D341Med (cell line): ENCODE data around the gene SPDYE5.
A peak's percentile ranks its signal among the peaks of the same experiment; 100 is the strongest.
"Not testable (repeated sequence)": the region's sequence is repeated elsewhere in the genome, so short reads cannot be mapped to it uniquely, and the experiment has no call there.

ENCODE experiments used
- DNase-seq: peaks from one replicate; pipeline ENCODE4 v3.0.0; 2012; ENCODE audit warnings: low spot score

The SPDYE5 gene, protein sequence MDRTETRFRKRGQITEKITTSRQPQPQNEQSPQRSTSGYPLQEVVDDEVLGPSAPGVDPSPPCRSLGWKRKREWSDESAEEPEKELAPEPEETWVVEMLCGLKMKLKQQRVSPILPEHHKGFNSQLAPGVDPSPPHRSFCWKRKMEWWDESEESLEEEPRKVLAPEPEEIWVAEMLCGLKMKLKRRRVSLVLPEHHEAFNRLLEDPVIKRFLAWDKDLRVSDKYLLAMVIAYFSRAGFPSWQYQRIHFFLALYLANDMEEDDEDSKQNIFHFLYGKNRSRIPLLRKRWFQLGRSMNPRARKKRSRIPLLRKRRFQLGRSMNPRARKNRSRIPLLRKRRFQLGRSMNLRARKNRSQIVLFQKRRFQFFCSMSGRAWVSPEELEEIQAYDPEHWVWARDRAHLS

DNA sequence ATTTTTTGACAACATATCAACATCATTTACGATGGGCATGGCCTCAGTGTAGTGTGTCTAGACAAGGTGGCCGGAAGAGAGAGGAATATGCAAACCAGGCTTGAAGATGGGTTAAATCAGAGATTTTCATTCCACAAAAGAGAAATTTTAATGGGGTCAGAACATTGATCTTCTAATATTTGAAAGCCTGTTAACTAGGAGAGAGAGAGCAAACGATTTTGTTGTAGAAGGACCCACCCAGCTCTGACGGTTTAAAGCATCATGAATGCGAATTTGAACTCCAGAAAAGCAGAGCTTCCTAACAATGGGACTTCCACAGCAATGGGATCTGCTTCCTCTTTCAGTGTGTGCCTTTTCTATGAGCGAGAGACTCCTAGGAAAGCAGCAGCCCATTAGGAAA lies at the start of gene SPDYE5:
SPDYE5 (plus strand) TSS at position 301 of the 400 bp plus-strand sequence. CDS start 1,728 bp downstream, outside the sequence.
- DNase-seq, result not testable (repeated sequence)

DNA sequence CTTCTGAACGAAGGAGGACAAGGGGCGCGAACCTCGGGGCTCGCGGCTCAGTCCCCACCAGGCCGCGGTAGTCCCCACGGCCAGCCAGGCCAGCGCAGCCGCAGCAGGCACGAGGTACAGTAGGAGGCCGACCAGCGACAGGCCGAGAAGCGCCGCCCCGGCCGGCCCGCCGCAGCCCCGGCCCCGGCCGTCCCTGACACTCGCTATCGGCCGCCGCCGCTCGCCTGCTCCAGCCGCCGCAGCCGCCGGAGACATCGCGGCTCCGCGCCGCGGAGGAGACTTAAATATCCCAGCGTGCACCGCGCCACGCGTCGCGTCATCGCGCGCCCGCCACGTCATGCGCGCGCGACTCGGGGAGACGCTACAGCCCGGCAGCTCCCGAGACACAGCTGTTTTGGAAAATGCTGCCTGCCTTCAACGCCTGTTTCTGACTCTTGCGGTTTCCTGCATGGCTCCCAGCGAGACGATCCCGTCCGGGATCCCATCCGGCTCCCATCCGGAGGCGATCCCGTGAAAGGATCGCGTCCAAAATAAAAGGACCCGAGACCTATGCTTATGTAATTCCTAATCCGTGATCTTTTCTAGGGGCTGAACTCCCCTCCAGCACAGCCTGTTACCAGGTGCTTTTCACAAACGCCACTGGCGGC lies 49.5 kb upstream of the SPDYE5 start:
- DNase-seq, result not testable (repeated sequence)

DNA sequence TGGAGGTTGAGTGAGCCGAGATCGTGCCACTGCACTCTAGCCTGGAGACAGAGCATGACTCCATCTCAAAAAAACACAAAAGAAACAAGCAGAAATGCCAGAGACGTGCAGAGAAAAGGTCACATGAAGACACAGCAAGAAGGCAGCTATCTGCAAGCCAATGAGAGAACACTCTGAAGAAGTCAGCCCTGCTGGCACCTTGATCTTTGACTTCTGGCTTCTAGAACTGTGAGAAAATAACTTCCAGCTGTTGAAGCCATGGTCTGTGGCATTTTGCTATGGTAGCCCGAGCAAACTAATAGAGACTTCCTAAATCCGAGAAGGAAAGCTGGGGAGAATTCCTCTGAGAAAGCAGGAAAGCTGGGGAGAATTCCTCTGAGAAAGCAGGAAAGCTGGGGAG lies 42.2 kb upstream of the SPDYE5 start:
- not testable (repeated sequence) for DNase-seq

DNA sequence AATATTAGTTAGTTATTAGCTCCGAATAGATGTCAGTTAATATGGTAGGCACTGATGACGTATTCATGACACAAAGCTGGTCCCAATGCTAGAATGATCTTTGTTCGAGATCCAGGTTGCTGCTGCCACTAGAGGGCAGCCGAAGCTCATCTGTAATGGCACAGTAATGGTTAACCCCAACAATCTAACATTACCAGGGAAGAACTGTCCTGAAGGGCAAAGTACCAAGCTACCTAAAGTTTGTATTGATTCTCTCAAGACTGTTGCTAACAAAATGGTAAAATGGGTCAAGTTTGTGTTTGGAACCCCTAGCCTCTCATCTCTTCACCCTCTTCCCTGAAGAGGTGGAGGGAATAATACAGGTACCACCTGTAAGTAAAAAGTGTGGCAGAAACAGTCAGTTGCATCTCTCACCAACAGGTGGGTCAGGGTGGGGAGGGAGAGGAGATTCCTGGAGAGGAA lies 39.6 kb upstream of the SPDYE5 start:
- not testable (repeated sequence) for DNase-seq

DNA sequence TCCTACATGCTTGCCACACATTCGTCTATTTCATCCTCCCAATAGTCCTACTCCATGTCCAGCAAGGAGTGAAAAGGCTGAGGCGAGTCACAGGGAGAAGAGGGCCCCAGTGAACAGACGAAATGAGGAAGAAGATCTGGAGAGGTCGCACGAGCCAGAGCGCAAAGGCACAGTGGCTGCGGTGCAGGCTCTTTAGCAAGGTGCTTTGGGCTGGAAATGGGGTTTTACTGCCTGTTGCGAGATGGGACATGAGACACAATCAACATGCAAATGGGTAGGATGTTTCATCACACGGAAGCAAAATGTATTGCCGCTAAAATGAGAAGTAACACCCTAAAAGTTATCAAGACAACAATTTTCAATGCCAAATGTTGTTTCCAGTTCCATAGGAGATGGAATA lies 35.7 kb upstream of the SPDYE5 start:
- DNase-seq, result not testable (repeated sequence)

DNA sequence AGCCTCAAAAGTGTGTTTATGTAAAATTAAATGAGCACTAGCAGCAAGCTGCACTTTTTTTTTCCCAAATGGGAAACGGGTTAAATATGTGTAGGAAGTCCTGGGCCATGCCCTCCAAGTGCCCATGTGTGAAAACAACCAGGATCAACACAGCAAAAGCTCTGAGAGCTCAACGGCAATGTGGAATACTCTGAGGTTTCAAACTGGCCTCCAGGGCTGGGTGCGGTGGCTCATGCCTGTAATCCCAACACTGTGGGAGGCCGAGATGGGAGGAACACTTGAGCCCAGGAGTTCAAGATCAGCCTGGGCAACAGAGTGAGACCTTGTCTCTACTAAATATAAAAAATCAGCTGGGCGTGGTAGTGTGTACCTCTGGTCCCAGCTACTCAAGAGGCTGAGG lies 34.1 kb upstream of the SPDYE5 start:
- not testable (repeated sequence) for DNase-seq

DNA sequence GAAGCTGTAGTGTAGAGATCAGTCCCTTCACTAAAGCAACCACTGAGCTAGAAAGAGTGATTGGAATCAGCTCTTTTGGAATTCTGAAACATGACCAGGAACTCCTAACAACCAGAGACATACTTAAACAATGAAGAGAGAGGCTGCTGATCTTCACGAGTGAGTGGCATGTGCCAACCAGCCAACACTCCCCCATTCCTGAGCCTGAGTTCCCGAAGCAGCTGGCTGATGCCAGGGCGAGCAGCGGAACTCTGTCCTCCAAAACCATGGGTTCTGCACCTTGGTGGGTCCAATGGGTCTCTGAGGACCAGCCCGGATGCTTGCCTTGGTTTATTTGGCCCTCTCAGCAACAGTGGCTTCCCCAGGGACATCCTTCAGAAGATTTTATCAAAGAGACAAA lies 31.6 kb upstream of the SPDYE5 start:
- DNase-seq, result not testable (repeated sequence)

DNA sequence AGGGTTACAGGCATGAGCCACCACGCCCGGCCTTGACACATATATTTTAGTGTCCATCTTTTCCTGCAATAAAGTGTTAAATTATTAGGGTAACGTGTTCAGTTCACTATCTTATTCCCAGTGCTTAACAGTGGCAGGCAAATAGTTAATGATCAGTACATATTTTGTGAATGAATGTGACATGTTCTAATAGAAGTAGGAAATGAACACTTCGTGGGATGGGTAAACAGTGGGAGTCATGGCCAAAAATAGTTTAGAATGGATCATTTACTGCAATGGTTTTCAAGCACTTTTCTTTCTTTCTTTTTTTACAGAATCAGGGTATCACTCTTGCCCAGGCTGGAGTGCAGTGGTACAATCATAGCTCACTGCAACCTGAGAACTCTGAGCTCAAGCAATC lies 22.0 kb upstream of the SPDYE5 start:
- not testable (repeated sequence) for DNase-seq

DNA sequence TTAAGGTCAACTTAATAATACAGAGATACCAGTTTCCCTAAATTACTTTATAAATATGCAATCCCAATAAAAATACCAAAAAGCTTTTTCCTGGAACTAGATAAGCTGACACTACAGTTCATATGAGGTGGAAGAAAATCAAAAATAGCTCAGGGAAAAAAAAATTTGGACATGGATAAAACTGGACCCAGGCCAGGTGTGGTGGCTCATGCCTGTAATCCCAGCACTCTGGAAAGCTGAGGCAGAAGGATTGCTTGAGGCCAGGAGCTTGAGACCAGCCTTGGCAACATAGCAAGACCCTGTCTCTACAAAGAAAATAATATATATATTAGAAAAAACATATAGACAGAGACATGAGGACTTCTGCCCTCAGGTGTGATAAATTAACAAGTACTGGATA lies 14.7 kb upstream of the SPDYE5 start:
- DNase-seq, result not testable (repeated sequence)

DNA sequence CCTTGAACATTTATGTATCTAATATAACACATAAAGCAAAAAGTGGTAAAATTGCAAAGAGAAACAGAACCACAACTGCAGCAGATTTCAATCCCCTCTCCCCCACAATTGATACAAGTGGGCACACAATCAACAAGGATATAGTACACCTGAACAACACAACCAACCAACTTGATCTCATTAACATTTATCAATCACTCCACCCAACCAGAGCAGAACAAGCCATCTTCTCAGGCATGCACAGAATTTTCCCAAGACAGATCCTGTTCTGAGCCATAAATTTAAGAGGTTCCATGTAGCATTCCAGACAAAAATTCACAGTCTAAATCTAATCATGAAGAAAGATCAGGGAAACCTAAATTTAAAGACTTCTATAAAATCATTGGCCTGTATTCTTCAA lies 11.8 kb upstream of the SPDYE5 start:
- DNase-seq, result not testable (repeated sequence)

DNA sequence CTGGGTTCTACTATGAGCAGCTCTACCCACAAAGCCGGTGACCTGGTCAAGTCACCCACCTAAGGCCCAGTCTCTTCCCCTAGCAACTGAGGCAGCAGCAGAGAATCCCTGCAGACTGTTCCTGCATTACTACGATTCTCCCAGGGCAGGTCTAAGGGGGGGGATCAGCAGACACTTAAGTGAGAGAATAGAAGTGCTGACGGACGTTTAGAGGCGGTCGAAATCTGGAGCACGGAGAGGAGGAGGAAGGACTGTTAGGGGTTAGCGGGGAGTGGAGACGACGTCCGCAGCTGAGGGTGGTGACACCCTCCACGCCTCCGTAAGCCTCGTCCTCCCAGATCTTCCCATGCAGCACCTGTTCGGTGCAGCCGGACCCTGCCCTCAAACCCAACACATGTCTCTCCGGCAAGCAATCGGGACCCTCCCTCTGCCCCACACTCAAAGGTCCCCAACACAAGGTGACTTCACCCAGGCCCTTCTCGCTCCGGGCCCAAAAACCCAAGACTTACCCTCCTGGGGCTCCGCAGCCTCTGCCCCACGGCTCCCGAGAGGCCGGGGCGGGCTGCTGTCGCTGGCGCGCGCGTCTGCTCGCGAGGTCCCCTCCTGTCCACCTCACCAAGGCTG lies 6.7 kb upstream of the SPDYE5 start:
- not testable (repeated sequence) for DNase-seq

DNA sequence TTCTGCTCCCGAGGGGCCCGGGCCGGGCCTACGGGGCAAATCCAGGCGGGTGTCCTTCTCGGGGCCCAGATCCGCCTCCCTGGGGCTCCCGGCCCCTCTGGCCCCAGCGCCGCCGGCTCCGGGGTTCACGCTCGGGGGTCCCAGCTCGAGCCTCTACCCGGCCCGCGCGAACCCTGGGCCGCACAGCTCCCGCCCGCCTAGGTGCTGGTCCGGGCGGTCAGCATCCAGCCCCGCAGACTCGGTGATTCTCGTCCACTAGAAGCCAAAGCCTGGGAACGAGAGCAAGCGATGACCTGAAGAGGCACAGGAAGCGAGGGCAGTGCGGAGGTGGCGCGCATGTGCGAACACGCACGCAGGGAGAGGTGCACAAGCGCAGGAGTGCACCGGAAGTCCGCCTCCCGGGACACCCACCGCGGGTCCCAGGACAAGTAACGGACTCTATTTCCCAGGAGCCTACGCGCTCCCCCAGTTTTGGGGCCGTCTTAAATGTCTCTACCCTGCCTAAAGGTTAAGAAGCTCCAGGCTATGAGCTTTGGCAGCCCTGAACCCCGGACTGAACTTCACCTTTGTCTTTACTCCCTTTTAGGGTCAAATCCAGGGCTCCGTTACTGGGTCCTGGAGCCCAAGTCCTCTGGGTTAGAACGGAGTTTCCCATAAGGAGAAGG lies 6.0 kb upstream of the SPDYE5 start, which contains the start of gene POM121C:
POM121C (minus strand) TSS at position 321 of the 665 bp plus-strand sequence. CDS start 44,803 bp downstream, outside the sequence.
- peak; percentile 91 for DNase-seq

DNA sequence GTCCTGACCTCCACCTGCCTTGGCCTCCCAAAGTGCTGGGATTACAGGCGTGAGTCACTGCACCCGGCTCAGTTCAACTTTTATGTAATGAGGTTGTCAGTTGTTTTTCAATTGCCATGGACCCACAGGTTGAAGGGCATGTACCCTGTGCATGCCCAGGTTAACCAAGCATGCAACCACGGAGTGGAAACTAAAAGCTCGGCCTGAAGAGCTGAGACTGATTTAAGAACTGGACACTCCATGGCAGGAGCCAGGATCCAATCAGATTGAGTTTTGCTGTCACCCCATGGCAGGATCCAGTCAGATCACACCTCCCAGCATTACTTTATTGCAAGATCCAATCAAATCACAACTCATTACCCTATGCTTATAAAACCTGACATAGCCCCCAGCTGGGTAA lies 16.9 kb downstream of the SPDYE5 start:
- not testable (repeated sequence) for DNase-seq

DNA sequence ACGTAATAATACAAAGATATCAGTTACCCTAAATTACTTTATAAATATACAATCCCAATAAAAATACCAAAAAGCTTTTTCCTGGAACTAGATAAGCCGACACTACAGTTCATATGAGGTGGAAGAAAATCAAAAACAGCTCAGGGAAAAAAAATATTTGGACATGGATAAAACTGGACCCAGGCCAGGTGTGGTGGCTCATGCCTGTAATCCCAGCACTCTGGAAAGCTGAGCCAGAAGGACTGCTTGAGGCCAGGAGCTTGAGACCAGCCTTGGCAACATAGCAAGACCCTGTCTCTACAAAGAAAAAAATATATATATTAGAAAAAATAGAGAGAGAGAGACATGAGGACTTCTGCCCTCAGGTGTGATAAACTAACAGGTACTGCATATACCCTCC lies 26.7 kb downstream of the SPDYE5 start:
- DNase-seq, result not testable (repeated sequence)

DNA sequence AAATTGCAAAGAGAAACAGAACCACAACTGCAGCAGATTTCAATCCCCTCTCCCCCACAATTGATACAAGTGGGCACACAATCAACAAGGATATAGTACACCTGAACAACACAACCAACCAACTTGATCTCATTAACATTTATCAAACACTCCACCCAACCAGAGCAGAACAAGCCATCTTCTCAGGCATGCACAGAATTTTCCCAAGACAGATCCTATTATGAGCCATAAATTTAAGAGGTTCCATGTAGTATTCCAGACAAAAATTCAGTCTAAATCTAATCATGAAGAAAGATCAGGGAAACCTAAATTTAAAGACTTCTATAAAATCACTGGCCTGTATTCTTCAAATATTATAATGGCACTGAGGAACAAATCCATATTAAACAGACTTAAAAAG lies 29.6 kb downstream of the SPDYE5 start:
- not testable (repeated sequence) for DNase-seq

DNA sequence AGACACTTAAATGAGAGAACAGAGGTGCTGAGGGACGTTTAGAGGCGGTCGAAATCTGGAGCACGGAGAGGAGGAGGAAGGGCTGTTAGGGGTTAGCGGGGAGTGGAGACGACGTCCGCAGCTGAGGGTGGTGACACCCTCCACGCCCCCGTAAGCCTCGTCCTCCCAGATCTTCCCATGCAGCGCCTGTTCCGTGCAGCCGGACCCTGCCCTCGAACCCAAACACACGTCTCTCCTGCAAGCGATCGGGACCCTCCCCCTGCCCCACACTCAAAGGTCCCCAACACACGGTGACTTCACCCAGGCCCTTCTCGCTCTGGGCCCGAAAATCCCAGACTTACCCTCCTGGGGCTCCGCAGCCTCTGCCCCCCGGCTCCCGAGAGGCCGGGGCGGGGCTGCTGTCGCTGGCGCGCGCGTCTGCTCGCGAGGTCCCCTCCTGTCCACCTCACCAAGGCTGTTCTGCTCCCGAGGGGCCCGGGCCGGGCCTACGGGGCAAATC lies 35.2 kb downstream of the SPDYE5 start:
- not testable (repeated sequence) for DNase-seq

DNA sequence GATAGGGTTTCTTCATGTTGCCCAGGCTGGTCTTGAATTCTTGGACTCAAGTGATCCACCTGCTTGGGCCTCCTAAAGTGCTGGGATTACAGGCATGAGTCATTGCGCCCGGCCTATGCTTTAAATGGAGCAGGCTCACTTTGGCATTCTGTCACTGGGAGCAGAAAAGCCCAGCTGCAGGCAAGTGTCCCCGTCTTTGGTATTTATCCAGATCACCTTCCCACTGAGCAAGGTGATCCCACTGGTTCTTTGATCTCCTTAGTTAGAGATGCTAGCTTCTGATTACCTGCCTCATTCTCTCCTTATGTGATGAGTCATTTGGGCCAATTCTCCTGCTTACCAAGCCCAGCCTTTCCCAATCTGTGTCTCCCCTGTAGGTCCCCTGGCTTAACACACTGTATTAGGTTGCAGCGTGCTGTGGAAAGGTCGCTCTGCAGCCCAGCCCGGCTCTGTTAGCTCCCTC lies 39.3 kb downstream of the SPDYE5 start:
- no peak for DNase-seq

DNA sequence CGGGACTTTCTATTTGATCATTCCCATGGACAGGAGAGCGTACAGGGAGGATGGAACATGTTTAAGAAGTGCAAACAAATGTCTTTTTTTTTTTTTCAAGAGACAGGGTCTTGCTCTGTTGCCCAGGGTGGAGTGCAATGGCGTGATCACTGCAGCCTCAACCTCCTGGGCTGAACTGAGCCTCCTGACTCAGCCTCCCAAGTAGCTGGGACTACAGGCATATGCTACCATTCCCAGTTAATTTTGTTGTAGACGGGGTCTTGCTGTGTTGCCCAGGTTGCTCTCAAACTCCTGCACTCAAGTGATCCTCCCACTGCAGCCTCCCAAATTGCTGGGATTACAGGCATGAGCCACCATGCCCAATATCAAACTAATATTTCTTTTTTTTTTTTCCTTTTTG lies 40.5 kb downstream of the SPDYE5 start:
- DNase-seq, result no peak

DNA sequence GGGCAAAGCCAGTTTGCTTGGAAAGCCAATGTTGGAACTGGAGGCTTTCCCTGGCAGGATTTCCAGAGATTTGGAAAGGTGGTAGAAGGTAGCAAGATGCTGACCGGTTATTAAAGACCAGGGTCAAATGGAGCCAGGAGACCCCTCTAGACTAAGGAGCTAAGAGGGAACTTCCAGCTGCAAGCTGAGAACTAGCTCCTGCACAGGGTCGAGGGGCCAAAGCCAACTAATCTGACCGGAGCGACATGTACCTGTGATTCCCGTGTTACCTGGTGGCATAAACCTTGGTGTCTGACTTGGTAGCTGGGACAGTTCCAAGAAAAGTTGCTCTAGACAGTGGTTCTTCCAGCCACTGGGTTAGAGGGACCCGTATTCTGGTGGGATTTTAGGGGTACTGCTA lies 41.8 kb downstream of the SPDYE5 start:
- DNase-seq, result no peak

DNA sequence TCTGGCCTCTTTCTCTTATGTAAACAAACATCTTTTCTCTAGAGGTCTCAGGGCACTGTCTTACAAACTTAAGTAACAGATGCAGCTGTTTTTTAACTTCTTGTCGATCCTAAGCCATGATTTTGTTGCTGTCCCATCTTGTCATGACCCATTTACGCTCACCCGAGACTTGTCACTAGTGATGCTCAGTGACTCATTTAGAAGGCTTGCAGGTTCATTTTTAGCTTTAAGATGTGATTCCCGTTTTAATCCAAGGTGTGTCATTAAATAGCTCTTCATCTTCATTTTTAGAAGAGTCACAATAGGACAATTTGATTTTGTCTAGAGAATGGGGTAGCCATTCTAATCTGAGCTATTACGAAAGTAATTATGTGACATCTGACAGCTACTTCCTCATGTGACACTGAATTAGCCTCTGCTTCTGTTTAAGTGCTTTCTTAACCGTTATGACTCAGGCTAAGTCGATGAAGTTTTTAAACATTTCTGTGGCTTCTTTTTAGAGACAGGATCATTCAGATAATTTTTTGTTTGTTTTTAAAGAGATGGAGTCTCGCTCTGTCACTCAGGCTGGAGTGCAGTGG lies 42.7 kb downstream of the SPDYE5 start:
- DNase-seq, result no peak

DNA sequence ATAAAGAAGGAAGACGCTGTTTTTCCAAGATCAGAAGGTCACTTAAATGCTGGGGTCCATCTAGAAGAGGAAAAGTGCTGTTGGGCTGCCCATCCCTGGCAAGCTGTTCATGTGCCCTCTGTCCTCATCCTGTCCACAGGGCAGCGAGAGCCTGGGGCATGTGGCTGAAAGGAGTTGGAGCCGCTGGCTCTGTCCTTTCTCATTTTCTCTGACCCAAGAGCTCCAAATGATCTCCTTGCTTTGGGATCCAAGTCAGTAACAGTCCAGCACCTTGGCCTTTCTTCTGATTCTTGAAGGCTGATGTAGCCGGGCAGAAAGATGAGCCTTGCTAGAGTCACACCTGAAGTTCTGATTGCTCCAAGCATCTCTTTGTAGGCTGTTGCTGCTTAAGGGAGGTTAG lies 44.4 kb downstream of the SPDYE5 start:
- no peak for DNase-seq
